Measurements from ENCODE around the gene SCARF1. TPM values are rescaled to one million over a fixed set of nuclear protein-coding genes. Genes with fewer than 3 reads are reported as not detected.
"Not testable (repeated sequence)": the region's sequence is repeated elsewhere in the genome, so short reads cannot be mapped to it uniquely, and the experiment has no call there.

SCARF1 gene, protein sequence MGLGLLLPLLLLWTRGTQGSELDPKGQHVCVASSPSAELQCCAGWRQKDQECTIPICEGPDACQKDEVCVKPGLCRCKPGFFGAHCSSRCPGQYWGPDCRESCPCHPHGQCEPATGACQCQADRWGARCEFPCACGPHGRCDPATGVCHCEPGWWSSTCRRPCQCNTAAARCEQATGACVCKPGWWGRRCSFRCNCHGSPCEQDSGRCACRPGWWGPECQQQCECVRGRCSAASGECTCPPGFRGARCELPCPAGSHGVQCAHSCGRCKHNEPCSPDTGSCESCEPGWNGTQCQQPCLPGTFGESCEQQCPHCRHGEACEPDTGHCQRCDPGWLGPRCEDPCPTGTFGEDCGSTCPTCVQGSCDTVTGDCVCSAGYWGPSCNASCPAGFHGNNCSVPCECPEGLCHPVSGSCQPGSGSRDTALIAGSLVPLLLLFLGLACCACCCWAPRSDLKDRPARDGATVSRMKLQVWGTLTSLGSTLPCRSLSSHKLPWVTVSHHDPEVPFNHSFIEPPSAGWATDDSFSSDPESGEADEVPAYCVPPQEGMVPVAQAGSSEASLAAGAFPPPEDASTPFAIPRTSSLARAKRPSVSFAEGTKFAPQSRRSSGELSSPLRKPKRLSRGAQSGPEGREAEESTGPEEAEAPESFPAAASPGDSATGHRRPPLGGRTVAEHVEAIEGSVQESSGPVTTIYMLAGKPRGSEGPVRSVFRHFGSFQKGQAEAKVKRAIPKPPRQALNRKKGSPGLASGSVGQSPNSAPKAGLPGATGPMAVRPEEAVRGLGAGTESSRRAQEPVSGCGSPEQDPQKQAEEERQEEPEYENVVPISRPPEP
- 1.5 to 2.1 TPM (median 1.8 TPM) in 3 replicates for total RNA-seq

DNA sequence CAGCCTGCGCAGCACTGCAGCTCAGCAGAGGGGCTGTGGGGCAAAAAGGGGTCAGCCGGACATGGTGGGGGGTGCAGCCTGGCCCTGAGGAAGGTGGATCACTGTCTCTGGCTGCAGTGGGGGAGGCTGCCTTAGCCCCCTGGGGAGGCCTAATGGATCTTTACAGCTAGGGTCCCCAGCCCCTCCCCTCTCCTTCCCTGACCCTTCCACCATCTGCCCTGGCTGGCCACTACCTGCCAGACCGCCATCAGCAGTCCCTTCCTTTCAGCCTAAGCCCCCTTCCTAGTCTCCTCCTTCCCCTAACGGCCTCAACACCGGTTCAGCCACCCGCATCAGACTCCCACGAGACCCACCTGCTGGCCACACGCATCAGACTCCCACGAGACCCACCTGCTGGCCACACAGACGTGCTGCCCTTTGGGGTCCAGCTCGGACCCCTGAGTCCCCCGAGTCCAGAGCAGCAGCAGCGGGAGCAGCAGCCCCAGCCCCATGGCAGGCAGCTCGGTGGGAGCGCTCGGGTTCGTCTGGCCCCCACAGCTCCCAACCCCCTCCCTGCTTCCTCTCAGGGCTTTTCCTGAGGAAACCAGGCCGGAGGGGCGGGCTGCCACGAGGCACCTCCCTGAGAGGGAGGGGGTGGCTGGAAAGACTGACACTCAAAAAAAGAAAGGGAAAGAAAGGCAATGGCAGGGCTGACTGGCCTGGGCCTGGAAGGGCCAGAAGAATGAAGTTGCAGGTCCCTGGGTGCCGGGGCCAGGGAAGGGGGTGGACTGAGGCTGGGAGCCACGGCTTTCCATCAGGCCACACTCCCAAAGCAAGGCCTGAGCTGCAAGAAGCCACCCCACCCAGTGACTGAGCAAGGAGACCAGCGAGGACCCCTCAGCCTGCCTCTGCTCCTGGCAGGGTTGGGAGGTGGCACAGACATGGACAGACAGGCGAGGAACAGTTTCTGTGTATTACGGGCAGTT, at the start of gene SCARF1:
Gene SCARF1, minus strand, starts transcription at position 526 of the 965 bp plus-strand sequence. Its CDS starts 35 bp downstream, at position 491.
- H3K27ac Mint-ChIP-seq, result no peak within 1 kb of the TSS
- no peaks in the 10 kb centered on the region for H3K9me3 Mint-ChIP-seq
- H3K27me3 Mint-ChIP-seq (ENCODE audit: low read depth), result peaks cover 5% of the 10 kb centered on the region
- H3K4me3 Mint-ChIP-seq, result peak within 1 kb of the TSS; percentile 80
- no peak for TF ChIP-seq CTCF (IDR thresholded peaks at IDR 0.05; ENCODE audit: unreplicated experiment)
- H3K36me3 Mint-ChIP-seq, result no peaks in the 10 kb centered on the region
- peaks cover 27% of the 10 kb centered on the region for H3K4me1 Mint-ChIP-seq
- no peak for DNase-seq (ENCODE audit: low spot score in 2 of 2, unreplicated experiment in 2 of 2)

DNA sequence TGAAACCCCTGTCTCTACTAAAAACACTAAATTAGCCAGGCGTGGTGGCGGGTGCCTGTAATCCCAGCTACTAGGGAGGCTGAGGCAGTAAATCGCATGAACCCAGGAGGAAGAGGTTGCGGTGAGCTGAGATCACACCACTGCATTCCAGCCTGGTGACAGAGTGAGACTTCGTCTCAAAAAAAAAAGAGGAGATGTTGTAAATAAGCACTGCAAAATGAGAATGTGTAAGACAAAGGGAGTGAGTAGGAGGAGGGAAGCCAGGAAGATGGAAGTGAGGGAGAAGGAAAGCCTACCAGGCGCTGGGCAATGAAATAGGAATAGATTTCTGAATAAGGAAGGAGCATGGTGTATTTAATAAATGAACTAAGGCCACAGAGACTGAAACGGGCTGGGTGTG, 47.8 kb upstream of the SCARF1 start:
- TF ChIP-seq CTCF (IDR thresholded peaks at IDR 0.05; ENCODE audit: unreplicated experiment), result no peak
- H3K36me3 Mint-ChIP-seq, result peaks cover 4% of the 10 kb centered on the region
- no peak overlapping the region for H3K27ac Mint-ChIP-seq
- no peaks in the 10 kb centered on the region for H3K4me1 Mint-ChIP-seq
- H3K9me3 Mint-ChIP-seq, result peaks cover 9% of the 10 kb centered on the region
- no peaks in the 10 kb centered on the region for H3K27me3 Mint-ChIP-seq (ENCODE audit: low read depth)
- DNase-seq (ENCODE audit: low spot score in 2 of 2, unreplicated experiment in 2 of 2), result no peak
- H3K4me3 Mint-ChIP-seq, result no peak overlapping the region

DNA sequence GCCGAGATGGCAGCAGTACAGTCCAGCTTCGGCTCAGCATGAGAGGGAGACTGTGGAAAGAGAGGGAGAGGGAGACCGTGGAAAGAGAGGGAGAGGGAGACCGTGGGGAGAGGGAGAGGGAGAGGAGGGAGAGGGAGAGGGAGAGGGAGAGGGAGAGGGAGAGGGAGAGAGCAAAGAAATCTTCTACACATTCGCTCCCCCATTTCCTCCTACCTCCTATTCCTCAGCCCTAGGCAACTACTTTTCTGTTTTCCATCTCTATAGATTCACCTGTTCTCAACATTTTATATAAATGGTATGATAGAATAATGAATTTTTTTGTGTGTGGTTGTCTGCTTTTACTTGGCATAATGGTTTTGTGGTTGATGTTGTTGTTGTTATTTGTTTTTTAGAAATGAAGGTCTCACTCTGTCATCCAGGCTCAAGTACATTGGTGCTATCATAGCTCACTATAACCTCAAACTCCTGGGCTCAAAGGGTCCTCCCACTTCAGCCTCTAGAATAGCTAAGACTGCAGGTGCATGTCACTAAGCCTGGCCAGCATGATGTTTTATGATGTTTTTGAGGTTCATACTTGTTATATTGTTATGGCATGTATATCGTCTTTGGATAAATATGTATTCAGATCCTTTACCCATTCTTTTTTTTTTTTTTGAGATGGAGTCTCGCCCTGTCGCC, 45.2 kb upstream of the SCARF1 start:
- H3K9me3 Mint-ChIP-seq, result peaks cover 9% of the 10 kb centered on the region
- no peak for DNase-seq (ENCODE audit: low spot score in 2 of 2, unreplicated experiment in 2 of 2)
- no peaks in the 10 kb centered on the region for H3K27me3 Mint-ChIP-seq (ENCODE audit: low read depth)
- H3K27ac Mint-ChIP-seq, result no peak overlapping the region
- TF ChIP-seq CTCF (IDR thresholded peaks at IDR 0.05; ENCODE audit: unreplicated experiment), result no peak
- no peaks in the 10 kb centered on the region for H3K4me1 Mint-ChIP-seq
- peaks cover 4% of the 10 kb centered on the region for H3K36me3 Mint-ChIP-seq
- H3K4me3 Mint-ChIP-seq, result no peak overlapping the region

GRCh38 chr17:1688405-1688804, 42.9 kb upstream of the SCARF1 start:
- not testable (repeated sequence) for H3K27me3 Mint-ChIP-seq (ENCODE audit: low read depth); H3K27ac Mint-ChIP-seq; H3K36me3 Mint-ChIP-seq; H3K4me3 Mint-ChIP-seq; DNase-seq (ENCODE audit: low spot score in 2 of 2, unreplicated experiment in 2 of 2); H3K9me3 Mint-ChIP-seq
- H3K4me1 Mint-ChIP-seq, result peaks cover 15% of the 10 kb centered on the region

- Mint-ChIP-seq H3K27ac (peak overlapping the region; percentile 2), H3K9me3 (no peaks in the 10 kb centered on the region), H3K36me3 (peaks cover 16% of the 10 kb centered on the region), H3K4me1 (peaks cover 25% of the 10 kb centered on the region), H3K27me3 (ENCODE audit: low read depth) (no peaks in the 10 kb centered on the region), H3K4me3 (peak overlapping the region; percentile 3)
- TF ChIP-seq CTCF (IDR thresholded peaks at IDR 0.05; ENCODE audit: unreplicated experiment), result no peak
- DNase-seq (ENCODE audit: low spot score in 2 of 2, unreplicated experiment in 2 of 2), result no peak
Observed at GRCh38 chr17:1686086-1686485, 40.6 kb upstream of the SCARF1 start.

All from mesothelial cell of epicardium (in vitro differentiated cells).